Right lobe of liver (tissue), 6 donors: ENCODE data around the gene ERN1. TPM values are rescaled to one million over a fixed set of nuclear protein-coding genes. Genes with fewer than 3 reads are reported as not detected.

Experiments
- ATAC-seq, 4 donors: fragments of 200-7000 bp; cut with Tn5 transposase; one replicate each; pipeline ENCODE4 v1.9.1; 2020; ENCODE audit warnings: mild to moderate bottlenecking in 4 of 4, moderate library complexity in 4 of 4
- DNase-seq, 3 donors: peaks; one replicate each; pipeline ENCODE4 v3.0.0-alpha.2; 2020
- H3K27ac ChIP-seq, 3 donors: fragments of 200-600 bp; one replicate each; pipeline ENCODE4 v1.8.0; 2022
- H3K27me3 ChIP-seq, 2 donors: fragments of 200-600 bp; one replicate each; pipeline ENCODE4 v1.8.0; 2022
- H3K36me3 ChIP-seq, 4 donors: fragments of 200-600 bp; sonication (generic) in 1 of 4; one replicate each; pipeline versions ENCODE4 v1.5.1 to v1.8.0; 2017 to 2022; ENCODE audit warnings: control low read depth in 1 of 4
- H3K4me1 ChIP-seq, 4 donors: fragments of 200-600 bp; sonication (generic) in 1 of 4; one replicate each; pipeline versions ENCODE4 v1.5.1 to v1.8.0; 2017 to 2022; ENCODE audit warnings: control low read depth in 1 of 4
- H3K4me3 ChIP-seq, 3 donors: fragments of 200-600 bp; one replicate each; pipeline ENCODE4 v1.8.0; 2022
- H3K9me3 ChIP-seq, 4 donors: fragments of 200-600 bp; sonication (generic) in 1 of 4; one replicate each; pipeline versions ENCODE4 v1.5.1 to v1.8.0; 2017 to 2022; ENCODE audit warnings: control low read depth in 1 of 4
- POLR2A ChIP-seq: fragments of 450-650 bp; IDR thresholded peaks from one replicate; pipeline ENCODE4 v1.6.1; 2017; ENCODE audit warnings: antibody characterized with exemption, mild to moderate bottlenecking
- WGBS: methylation state at CpG from one replicate; pipeline ENCODE4 v1.1.6; 2018; ENCODE audit warnings: low coverage, low lambda C conversion rate; ENCODE audit not compliant: insufficient coverage; ENCODE audit errors: missing lambda C conversion rate; 5-methylcytosine and 5-hydroxymethylcytosine counted together
- intact Hi-C, 2 donors: fragments of 100-400 bp; cut with DNase I; formaldehyde crosslinking; loops; one replicate each; pipeline versions ENCODE4 v1.11.2 to v1.14.1; 2022
- total RNA-seq, 6 experiments: library from RNA; depleted of rRNA in 2 of 6; stranded (reverse); fragments of >200 nt in 2 of 6; fragmentation: NEBNext Ultra II Directional in 3 of 6; extraction: Animal tissue kit (Norgen Biotek cat#: 25700) in 3 of 6; gene quantifications; one replicate each; pipeline versions ENCODE4 v1.1.0 to v1.2.4, GENCODE V29; 2016 to 2023
- TF ChIP-seq, protein P1 (sequence below), 4 donors: fragments of 200-600 bp in 3 of 4; fragments of 450-650 bp in 1 of 4; IDR thresholded peaks; one replicate each; pipeline versions ENCODE4 v1.5.1 to v1.8.0; 2016 to 2022; ENCODE audit warnings: antibody characterized with exemption in 4 of 4, mild to moderate bottlenecking in 2 of 4
- donor health status: DM: no; HTN: yes; CAD: no.
- donor health status: DM: no; HTN: no; CAD: no.
- donor health status: DM: no; HTN: no; CAD: no.
- donor health status: DM: no; HTN: yes; CAD: no.
- donor health status: DM: no; HTN: yes; CAD: no.

The ERN1 gene
- total RNA-seq, 6 experiments from 2014 or later, result 22.7 to 47.6 (median 28.7) TPM

DNA sequence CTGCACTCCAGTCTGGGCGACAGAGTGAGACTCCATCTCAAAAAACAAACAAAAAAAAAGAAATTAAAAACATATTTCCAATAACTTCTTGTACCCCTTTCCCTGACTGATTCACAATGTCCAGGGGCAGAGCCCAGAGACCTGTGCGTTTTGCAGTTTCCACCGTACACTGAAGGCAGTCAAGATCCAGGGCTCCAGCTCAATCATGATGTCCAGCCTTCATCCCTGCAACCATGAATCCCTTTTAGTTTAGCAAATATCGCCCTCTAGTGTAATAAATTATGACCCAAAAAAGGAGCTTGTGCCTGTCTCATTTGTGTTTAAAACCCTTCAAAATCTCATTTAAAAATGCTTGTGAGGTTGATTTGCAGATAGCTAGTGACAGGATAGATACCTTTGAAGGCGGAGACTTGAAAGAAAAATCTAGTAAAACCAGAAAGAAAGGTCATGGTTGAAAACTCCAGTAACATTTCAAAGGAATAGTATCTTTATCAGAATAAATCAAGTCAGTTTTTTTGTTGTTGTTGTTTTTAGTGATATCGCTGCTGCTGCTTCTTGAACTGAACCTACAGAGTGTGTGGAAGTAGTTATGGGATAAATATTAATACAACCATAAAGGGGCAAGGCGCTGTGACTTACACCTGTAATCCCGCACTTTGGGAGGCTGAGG is 3.7 kb upstream of the ERN1 start:
- Histone ChIP-seq H3K27me3 (no peaks in the 10 kb centered on the region), H3K36me3 (no peaks in the 10 kb centered on the region), H3K4me3 (no peak overlapping the region), H3K4me1 (peaks cover 0 to 22% (median 0%) of the 10 kb centered on the region in 4 donors), H3K27ac (peak overlapping the region; percentile 31 to 64 (median 59)), H3K9me3 (no peaks in the 10 kb centered on the region)
- DNase-seq, result no peak
- peak; percentile 7 to 24 (median 13) for ATAC-seq
- intact Hi-C loops, result loop anchor here (5.0 to 10.0 kb wide), 3 partner anchors 99 to 219 kb away; partner anchors contain the start of genes CSHL1 (in 1 of the 2) and GH1 (in 1 of the 2)
- TF ChIP-seq POLR2A, result no peak
- TF ChIP-seq, protein P1, sequence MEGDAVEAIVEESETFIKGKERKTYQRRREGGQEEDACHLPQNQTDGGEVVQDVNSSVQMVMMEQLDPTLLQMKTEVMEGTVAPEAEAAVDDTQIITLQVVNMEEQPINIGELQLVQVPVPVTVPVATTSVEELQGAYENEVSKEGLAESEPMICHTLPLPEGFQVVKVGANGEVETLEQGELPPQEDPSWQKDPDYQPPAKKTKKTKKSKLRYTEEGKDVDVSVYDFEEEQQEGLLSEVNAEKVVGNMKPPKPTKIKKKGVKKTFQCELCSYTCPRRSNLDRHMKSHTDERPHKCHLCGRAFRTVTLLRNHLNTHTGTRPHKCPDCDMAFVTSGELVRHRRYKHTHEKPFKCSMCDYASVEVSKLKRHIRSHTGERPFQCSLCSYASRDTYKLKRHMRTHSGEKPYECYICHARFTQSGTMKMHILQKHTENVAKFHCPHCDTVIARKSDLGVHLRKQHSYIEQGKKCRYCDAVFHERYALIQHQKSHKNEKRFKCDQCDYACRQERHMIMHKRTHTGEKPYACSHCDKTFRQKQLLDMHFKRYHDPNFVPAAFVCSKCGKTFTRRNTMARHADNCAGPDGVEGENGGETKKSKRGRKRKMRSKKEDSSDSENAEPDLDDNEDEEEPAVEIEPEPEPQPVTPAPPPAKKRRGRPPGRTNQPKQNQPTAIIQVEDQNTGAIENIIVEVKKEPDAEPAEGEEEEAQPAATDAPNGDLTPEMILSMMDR (IDR thresholded peaks at IDR 0.05), result peak; percentile 64 to 81 (median 72)
- 34% methylated on average over 8 of the region's 8 CpGs for WGBS

DNA sequence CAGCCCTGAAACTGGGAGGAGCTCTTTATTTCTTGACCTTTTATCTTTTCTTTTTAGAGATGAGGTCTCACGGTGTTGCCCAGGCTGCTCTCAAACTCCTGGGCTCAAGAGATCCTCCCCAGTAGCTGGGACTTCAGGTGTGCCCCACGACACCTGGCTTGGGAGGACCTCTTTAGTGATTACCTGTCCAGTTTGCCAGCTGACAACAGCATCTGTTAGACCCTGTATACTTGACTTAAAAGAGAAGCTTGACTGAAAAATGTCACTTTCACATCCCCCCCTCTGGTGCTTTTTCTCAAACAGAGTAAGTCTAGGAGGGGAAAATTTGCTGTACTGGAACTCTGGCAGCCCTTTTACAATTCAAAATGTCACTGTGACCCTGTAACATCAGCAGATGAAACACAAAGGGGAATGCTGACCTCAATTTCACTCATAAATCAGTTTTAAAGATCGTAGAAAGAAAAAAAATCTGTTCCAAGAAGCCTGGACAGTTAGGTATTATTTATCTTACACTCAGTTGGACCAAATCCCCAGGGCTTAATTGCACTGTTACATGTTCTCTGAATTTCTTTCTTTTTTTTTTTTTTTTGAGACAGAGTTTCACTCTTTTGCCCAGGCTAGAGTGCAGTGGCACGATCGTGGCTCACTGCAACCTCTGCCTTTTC is 1.8 kb upstream of the ERN1 start:
- Histone ChIP-seq H3K27ac (no peak overlapping the region), H3K9me3 (no peaks in the 10 kb centered on the region), H3K4me3 (no peak overlapping the region), H3K36me3 (no peaks in the 10 kb centered on the region), H3K4me1 (peaks cover 0 to 32% (median 3%) of the 10 kb centered on the region in 4 donors), H3K27me3 (no peaks in the 10 kb centered on the region)
- DNase-seq (no peak), ATAC-seq (no peak)
- TF ChIP-seq, protein P1 (IDR thresholded peaks at IDR 0.05), result no peak
- no peak for TF ChIP-seq POLR2A
- 78% methylated on average over 5 of the region's 5 CpGs for WGBS
- intact Hi-C loops, result loop anchor here (5.0 to 10.0 kb wide), 3 partner anchors 97 to 217 kb away; partner anchors contain the start of genes CSHL1 (in 1 of the 2) and GH1 (in 1 of the 2)

DNA sequence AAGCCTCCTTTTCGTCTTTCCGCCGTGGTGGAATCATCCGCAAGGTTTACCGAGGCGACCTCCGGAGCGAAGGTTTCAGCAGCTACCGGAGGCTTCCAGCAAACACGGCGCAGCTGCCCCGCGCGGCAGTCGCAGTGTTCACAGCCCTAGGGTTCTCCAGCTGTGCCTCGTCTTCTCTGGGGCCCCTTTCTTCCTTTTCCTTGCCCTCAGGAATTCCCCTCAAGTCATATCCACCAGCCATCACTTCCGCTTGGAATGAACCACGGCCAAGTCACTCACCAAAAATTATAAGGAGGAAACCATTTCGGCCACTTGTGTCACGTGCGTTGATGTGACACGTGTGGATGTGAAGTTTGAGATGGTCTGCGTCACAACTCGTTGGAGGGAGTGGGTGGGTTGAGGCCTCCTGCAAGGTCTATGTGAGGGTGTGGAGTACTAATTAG is 636 bp upstream of the ERN1 start:
- no peaks in the 10 kb centered on the region for H3K36me3 ChIP-seq
- peak in 1 of 4 donors; percentile 0 for ATAC-seq
- H3K27me3 ChIP-seq, result no peaks in the 10 kb centered on the region
- H3K4me1 ChIP-seq, result peaks cover 0 to 43% (median 6%) of the 10 kb centered on the region in 4 donors
- intact Hi-C loops, result loop anchor here (5.0 to 10.0 kb wide), 3 partner anchors 96 to 216 kb away; partner anchors contain the start of genes CSHL1 (in 1 of the 2) and GH1 (in 1 of the 2)
- 35% methylated on average over 13 of the region's 24 CpGs for WGBS
- H3K27ac ChIP-seq, result peak overlapping the region; percentile 54 to 84 (median 80)
- peak in 1 of 3 donors; percentile 37 for DNase-seq
- TF ChIP-seq, protein P1 (IDR thresholded peaks at IDR 0.05), result no peak
- TF ChIP-seq POLR2A, result no peak
- no peaks in the 10 kb centered on the region for H3K9me3 ChIP-seq
- H3K4me3 ChIP-seq, result peak overlapping the region; percentile 32 to 56 (median 36)

DNA sequence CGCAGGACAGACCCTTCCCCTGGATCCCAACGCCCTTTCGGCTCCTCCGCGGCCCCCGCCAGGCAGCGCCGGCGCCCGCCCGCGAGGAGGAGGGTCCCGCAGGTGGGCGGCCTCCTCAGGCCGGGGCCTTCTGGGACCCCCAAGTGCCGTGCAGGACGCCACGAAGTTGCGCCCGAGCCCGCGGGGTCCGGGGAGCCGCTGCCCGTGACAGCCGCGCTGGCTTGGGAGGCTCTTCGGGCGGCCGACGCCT is 504 bp downstream of the ERN1 start:
- no peaks in the 10 kb centered on the region for H3K36me3 ChIP-seq
- ATAC-seq (no peak), DNase-seq (no peak)
- H3K9me3 ChIP-seq, result no peaks in the 10 kb centered on the region
- peak overlapping the region; percentile 72 to 86 (median 75) for H3K4me3 ChIP-seq
- H3K27ac ChIP-seq, result peak overlapping the region; percentile 89 to 99 (median 95)
- 0% methylated on average over 6 of the region's 31 CpGs for WGBS
- intact Hi-C loops, result loop anchor here in 1 of 2 donors (10.0 kb wide), 1 partner anchor 65 kb away; no protein-coding TSS in a partner anchor
- no peaks in the 10 kb centered on the region for H3K27me3 ChIP-seq
- TF ChIP-seq, protein P1 (IDR thresholded peaks at IDR 0.05), result no peak
- no peak for TF ChIP-seq POLR2A
- H3K4me1 ChIP-seq, result peaks cover 0 to 40% (median 6%) of the 10 kb centered on the region in 4 donors
